Measurements from ENCODE around the gene CNTN2. TPM values are rescaled to one million over a fixed set of nuclear protein-coding genes. Genes with fewer than 3 reads are reported as not detected.

Gene CNTN2
- total and polyA plus RNA-seq, 10 donors: 0.02 to 2.6 (median 0.13) TPM; not detected in 3

DNA sequence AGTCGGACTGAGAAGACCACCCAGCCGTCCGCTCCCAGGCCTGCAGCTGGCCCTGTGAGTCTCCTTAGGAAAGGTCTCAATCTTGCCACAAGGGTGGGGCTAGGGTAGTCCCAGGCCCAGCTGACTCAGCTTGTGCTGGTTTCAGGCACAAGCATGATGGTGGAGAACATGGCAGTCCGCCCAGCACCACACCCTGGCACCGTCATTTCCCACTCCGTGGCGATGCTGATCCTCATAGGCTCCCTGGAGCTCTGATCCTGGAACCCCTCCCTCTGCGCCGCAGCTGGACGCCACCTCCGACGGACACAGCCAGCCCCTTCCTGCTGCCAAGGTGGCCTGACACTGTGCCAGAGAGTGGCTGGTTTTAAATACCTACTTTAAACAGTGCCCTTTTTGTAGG lies 30.5 kb downstream of the CNTN2 start:
- intact Hi-C loops (cut with DNase I; ENCODE audit: low total_unique reads): no loop called here
- TF ChIP-seq, protein P1, sequence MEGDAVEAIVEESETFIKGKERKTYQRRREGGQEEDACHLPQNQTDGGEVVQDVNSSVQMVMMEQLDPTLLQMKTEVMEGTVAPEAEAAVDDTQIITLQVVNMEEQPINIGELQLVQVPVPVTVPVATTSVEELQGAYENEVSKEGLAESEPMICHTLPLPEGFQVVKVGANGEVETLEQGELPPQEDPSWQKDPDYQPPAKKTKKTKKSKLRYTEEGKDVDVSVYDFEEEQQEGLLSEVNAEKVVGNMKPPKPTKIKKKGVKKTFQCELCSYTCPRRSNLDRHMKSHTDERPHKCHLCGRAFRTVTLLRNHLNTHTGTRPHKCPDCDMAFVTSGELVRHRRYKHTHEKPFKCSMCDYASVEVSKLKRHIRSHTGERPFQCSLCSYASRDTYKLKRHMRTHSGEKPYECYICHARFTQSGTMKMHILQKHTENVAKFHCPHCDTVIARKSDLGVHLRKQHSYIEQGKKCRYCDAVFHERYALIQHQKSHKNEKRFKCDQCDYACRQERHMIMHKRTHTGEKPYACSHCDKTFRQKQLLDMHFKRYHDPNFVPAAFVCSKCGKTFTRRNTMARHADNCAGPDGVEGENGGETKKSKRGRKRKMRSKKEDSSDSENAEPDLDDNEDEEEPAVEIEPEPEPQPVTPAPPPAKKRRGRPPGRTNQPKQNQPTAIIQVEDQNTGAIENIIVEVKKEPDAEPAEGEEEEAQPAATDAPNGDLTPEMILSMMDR (IDR thresholded peaks at IDR 0.05 in 8 of 11, conservative IDR thresholded peaks at IDR 0.05 in 3 of 11): no peak
- TF ChIP-seq POLR2A (IDR thresholded peaks at IDR 0.05) (no peak), POLR2AphosphoS5 (IDR thresholded peaks at IDR 0.05) (no peak)
- no peak overlapping the region for H3K4me3 ChIP-seq
- no peaks in the 10 kb centered on the region for H3K27me3 ChIP-seq (replicated peaks in 1 of 7)
- no peak for DNase-seq
- H3K27ac ChIP-seq: no peak overlapping the region
- H3K4me1 ChIP-seq: no peaks in the 10 kb centered on the region
- no peaks in the 10 kb centered on the region for H3K9me3 ChIP-seq
- no peaks in the 10 kb centered on the region for H3K36me3 ChIP-seq
- WGBS, 5 donors: 79 to 94% (median 86%) methylated on average over 8 to 12 of the region's 12 CpGs

DNA sequence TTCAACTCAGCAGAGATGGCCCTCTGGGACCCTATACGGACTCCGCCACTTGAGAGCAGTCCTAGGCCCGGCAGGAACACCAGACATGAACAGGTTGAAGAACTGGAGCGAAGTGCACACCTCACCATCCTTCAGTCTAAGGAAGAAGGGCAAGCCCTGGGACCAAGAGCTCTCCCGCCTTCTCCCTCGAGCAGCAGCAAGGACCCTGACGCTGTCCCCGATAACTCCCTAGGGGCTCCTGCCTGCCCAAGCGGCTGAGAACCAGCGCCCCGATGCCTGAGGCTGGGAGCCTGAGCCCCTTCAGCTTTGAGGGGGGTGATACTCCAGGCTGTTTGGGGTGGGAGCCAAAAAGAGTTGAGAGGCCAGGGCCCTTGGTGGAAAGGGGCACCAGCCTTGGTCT lies 31.1 kb downstream of the CNTN2 start:
- intact Hi-C loops (cut with DNase I; ENCODE audit: low total_unique reads): no loop called here
- Histone ChIP-seq H3K27ac (no peak overlapping the region), H3K9me3 (no peaks in the 10 kb centered on the region), H3K4me1 (no peaks in the 10 kb centered on the region), H3K27me3 (replicated peaks in 1 of 7) (no peaks in the 10 kb centered on the region), H3K4me3 (no peak overlapping the region), H3K36me3 (no peaks in the 10 kb centered on the region)
- WGBS, 5 donors: 90 to 96% (median 96%) methylated on average over 8 to 11 of the region's 11 CpGs
- DNase-seq: no peak
- TF ChIP-seq POLR2A (IDR thresholded peaks at IDR 0.05) (no peak), POLR2AphosphoS5 (IDR thresholded peaks at IDR 0.05) (no peak)
- TF ChIP-seq, protein P1 (IDR thresholded peaks at IDR 0.05 in 8 of 11, conservative IDR thresholded peaks at IDR 0.05 in 3 of 11): no peak

DNA sequence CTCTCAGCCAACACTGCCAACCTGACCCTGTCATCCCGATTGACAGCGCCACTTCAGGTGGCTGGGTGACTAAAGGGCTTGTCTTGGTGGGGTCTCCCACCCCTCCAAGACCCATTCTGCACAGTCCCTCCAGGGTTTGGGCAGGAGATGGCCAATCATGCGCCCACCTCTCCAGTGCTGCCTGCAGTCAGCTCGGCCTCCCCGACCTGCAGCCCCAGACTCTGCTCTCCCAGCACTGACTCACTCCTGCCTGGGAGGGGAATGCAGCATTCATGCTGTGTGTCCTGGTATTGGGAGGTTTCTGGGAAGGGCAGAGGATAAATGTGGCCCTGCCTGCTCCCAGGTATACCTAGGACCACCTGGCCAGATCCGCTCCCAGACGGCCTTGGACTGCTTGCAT lies 31.5 kb downstream of the CNTN2 start:
- intact Hi-C loops (cut with DNase I; ENCODE audit: low total_unique reads): no loop called here
- 80 to 100% (median 95%) methylated on average over 1 to 7 of the region's 7 CpGs for WGBS, 5 donors
- no peaks in the 10 kb centered on the region for H3K9me3 ChIP-seq

DNA sequence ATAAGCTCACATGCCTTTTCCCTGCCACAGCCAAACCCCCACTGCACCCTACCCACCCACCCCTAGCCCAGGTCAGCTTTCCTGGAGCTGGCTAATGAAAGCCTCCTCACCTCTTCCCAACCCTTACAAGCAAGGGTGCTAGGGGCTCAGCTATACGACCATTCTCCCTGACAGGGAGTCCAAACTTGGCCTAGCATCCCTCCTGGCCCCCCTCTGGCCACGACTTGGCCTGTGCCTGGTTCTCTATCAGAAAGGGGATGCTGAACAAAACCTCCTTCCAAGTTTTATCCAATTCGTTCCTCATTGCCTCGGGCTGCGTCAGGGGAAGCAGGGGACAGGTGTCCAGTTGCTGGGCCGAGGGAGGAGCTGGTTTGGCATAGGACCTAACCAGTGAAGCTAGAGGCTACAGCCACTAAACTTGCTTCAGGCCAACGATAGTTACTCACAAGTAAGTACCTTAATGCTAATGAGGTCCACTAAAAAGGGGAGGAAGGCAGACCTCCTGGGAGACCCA lies 32.7 kb downstream of the CNTN2 start:
- TF ChIP-seq POLR2AphosphoS5 (IDR thresholded peaks at IDR 0.05): no peak
- TF ChIP-seq POLR2A (IDR thresholded peaks at IDR 0.05): no peak
- TF ChIP-seq, protein P1 (IDR thresholded peaks at IDR 0.05 in 8 of 11, conservative IDR thresholded peaks at IDR 0.05 in 3 of 11): no peak
- 52 to 82% (median 73%) methylated on average over 7 of the region's 7 CpGs for WGBS, 5 donors
- intact Hi-C loops (cut with DNase I; ENCODE audit: low total_unique reads): no loop called here

More for the DNA sequence above, 31.5 kb downstream of the CNTN2 start:
- no peak overlapping the region for H3K27ac ChIP-seq
- no peaks in the 10 kb centered on the region for H3K4me1 ChIP-seq
- no peak for TF ChIP-seq POLR2AphosphoS5 (IDR thresholded peaks at IDR 0.05)
- TF ChIP-seq POLR2A (IDR thresholded peaks at IDR 0.05): no peak
- TF ChIP-seq, protein P1 (IDR thresholded peaks at IDR 0.05 in 8 of 11, conservative IDR thresholded peaks at IDR 0.05 in 3 of 11): no peak
- no peak for DNase-seq
- H3K36me3 ChIP-seq: no peaks in the 10 kb centered on the region
- H3K27me3 ChIP-seq (replicated peaks in 1 of 7): no peaks in the 10 kb centered on the region
- no peak overlapping the region for H3K4me3 ChIP-seq

More for the DNA sequence above, 32.7 kb downstream of the CNTN2 start:
- Histone ChIP-seq H3K4me3 (no peak overlapping the region), H3K27ac (no peak overlapping the region), H3K27me3 (replicated peaks in 1 of 7) (no peaks in the 10 kb centered on the region), H3K36me3 (no peaks in the 10 kb centered on the region), H3K9me3 (no peaks in the 10 kb centered on the region), H3K4me1 (no peaks in the 10 kb centered on the region)
- DNase-seq: no peak

Data from spleen (tissue), 11 donors.